A673 (cell line): ENCODE results near the gene ANKRD11.
"Not testable (repeated sequence)": the region's sequence is repeated elsewhere in the genome, so short reads cannot be mapped to it uniquely, and the experiment has no call there.

Experiments
- EZH2 ChIP-seq: fragments of 200-600 bp; sonication (generic); IDR thresholded peaks from 2 replicates; pipeline ENCODE4 v1.6.1; 2017; ENCODE audit warnings: borderline replicate concordance, low read depth, mild to moderate bottlenecking, mixed read lengths, antibody characterized with exemption, low read length; ENCODE audit not compliant: poor library complexity, severe bottlenecking
- TF ChIP-seq, protein P1 (sequence below): fragments of 300-800, 200-600 bp; sonication (generic); conservative IDR thresholded peaks from 2 replicates; pipeline ENCODE4 v1.5.1; 2017; ENCODE audit warnings: low read depth, mild to moderate bottlenecking, antibody characterized with exemption, low read length, moderate library complexity, mixed read lengths

DNA sequence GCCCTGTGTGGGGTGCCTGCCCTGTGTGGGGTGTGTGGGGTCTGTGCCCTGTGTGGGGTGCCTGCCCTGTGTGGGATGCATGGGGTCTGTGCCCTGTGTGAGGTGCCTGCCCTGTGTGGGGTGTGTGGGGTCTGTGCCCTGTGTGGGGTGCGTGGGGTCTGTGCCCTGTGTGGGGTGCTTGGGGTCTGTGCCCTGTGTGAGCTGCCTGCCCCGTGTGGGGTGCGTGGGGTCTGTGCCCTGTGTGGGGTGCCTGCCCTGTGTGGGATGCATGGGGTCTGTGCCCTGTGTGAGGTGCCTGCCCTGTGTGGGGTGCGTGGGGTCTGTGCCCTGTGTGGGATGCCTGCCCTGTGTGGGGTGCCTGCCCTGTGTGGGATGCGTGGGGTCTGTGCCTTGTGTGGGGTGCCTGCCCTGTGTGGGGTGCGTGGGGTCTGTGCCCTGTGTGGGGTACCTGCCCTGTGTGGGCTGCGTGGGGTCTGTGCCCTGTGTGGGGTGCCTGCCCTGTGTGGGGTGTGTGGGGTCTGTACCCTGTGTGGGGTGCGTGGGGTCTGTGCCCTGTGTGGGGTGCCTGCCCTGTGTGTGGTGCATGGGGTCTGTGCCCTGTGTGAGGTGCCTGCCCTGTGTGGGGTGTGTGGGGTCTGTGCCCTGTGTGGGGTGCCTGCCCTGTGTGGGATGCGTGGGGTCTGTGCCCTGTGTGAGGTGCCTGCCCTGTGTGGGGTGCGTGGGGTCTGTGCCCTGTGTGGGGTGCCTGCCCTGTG is 190.8 kb downstream of the ANKRD11 start:
- TF ChIP-seq, protein P1, sequence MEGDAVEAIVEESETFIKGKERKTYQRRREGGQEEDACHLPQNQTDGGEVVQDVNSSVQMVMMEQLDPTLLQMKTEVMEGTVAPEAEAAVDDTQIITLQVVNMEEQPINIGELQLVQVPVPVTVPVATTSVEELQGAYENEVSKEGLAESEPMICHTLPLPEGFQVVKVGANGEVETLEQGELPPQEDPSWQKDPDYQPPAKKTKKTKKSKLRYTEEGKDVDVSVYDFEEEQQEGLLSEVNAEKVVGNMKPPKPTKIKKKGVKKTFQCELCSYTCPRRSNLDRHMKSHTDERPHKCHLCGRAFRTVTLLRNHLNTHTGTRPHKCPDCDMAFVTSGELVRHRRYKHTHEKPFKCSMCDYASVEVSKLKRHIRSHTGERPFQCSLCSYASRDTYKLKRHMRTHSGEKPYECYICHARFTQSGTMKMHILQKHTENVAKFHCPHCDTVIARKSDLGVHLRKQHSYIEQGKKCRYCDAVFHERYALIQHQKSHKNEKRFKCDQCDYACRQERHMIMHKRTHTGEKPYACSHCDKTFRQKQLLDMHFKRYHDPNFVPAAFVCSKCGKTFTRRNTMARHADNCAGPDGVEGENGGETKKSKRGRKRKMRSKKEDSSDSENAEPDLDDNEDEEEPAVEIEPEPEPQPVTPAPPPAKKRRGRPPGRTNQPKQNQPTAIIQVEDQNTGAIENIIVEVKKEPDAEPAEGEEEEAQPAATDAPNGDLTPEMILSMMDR, result not testable (repeated sequence)
- not testable (repeated sequence) for TF ChIP-seq EZH2
